Frontal cortex (tissue), 4 donors: ENCODE data around the gene ZNF677. TPM values are rescaled to one million over a fixed set of nuclear protein-coding genes. Genes with fewer than 3 reads are reported as not detected.
A peak's percentile ranks its signal among the peaks of the same experiment; 100 is the strongest.
"Not testable (repeated sequence)": the region's sequence is repeated elsewhere in the genome, so short reads cannot be mapped to it uniquely, and the experiment has no call there.

Experiments used
- DNase-seq, 2 donors: peaks; one replicate each; pipeline ENCODE4 v3.0.0; 2012; ENCODE audit warnings: low spot score in 2 of 2
- FAIRE-seq: peaks from 2 replicates; lab custom pipeline; 2012; peaks lifted over from hg19 to GRCh38; lab: Jason Lieb, UNC
- total RNA-seq: library from RNA; depleted of rRNA; stranded (reverse); fragments of >200 nt; gene quantifications from one replicate; pipeline ENCODE4 v1.2.3, GENCODE V29; 2014
- donor health status: control.
- donor health status: control.
- donor health status: control.

Gene ZNF677
- total RNA-seq, result 35.5 TPM

- FAIRE-seq (no peak), DNase-seq (peak; percentile 79 to 89)
These were observed at the start of gene ZNF677 for GRCh38 chr19:53254411-53255341. ZNF677 (minus strand) TSS chr19:53254873; CDS start chr19:53251550, 3,323 bp downstream.

GRCh38 chr19:53301341-53301740, 46.7 kb upstream of the ZNF677 start:
- DNase-seq, FAIRE-seq: not testable (repeated sequence)

DNA sequence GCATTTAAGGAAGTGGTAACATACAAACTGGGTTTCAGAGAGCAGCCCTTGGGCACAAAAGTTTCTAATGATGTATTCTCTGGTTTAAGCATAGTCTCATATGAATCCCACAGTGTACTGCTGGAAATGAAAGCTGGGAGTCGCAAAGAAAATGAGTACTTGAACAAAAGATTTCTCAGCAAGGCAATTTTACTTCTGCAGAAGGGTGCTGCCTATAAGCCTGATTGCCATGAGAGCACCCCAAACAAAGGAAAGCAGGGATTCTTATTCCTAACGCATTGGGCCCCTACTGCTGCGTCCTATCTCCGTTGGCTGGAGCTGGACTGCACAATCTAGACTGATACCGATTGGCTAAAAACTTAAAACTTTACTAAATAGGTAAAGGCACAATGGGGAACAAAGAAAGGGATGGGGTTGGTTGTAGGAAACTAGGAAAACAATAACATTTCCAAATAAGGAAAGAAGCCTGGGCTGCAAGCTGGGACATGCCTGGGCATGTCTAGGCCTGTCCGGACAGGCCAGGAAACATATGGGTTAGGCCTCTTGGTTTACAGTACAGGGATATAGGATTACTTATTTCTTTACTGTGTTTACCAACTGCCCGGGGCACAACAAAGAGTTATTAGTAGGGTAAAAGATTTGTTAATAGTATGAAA, 40.2 kb upstream of the ZNF677 start:
- FAIRE-seq (no peak), DNase-seq (no peak)

- FAIRE-seq (no peak), DNase-seq (no peak)
These were observed 36.3 kb upstream of the ZNF677 start for GRCh38 chr19:53290758-53291549.

DNA sequence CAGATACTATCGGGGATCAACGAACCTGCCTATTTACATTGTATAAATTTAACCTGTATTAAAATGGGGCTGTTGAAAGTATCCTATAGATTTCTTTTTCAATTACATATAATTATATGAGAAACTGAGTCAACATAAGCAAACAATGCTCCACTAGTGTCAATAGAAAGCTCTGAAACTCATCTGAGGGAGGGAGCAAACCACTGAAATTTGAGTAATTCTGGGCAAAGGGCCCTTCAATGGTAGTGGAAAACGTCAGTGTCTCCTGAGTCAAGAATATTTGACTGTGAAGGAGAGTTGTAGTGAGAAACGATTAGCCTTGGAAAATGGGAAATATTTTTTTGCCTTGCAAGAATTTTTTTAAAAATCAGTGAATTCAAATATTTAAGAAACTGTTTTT, 30.4 kb upstream of the ZNF677 start:
- FAIRE-seq, result no peak
- DNase-seq, result no peak

GRCh38 chr19:53281947-53282346, 27.3 kb upstream of the ZNF677 start:
- not testable (repeated sequence) for FAIRE-seq, DNase-seq

- DNase-seq, result no peak
- FAIRE-seq, result no peak
These were observed 20.8 kb upstream of the ZNF677 start for GRCh38 chr19:53275480-53275879.

DNA sequence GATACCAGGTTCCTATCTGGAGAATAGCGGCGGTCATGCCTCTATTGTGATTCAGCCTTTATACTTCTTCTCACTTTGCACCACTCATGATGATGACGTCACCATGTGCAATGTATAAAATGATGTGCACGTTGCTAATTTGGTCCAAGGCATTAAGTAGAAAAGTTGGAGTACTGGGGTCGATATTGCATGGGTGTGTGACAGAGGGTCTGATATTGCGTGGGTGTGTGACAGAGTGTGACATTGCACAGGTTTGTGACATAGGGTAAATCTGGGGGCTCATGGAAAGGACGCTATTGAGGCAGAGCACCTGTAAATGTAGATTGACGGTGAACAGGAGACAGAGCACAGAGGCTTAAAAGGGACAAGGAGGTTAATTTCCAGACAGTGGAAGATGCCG, 17.4 kb upstream of the ZNF677 start:
- no peak for FAIRE-seq

GRCh38 chr19:53269861-53270260, 15.2 kb upstream of the ZNF677 start:
- DNase-seq, FAIRE-seq: not testable (repeated sequence)

More for the DNA sequence above, 17.4 kb upstream of the ZNF677 start:
- no peak for DNase-seq

DNA sequence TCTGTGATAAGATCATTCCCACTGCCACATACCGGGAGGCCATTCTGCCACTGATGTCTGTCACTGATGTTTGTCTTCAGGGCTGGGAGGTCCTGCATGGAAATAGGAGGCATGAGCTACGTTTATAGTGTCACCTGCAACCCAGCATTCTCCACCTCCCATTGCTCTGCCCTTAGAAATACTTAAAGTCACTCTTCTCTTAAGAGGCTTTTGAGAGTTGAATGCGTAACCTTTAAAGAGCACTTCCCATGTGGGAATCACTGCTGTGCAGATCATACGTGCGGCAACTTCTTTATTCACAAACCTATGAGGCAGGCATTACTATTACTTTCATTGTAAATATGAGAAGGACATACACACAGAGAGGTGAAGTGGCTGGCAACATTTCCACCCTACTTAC, 12.9 kb upstream of the ZNF677 start, which contains the start of gene VN1R4:
Gene VN1R4 (minus strand): TSS at position 101 of the 400 bp plus-strand sequence. CDS start 58 bp downstream, at position 43.
- not testable (repeated sequence) for FAIRE-seq, DNase-seq

DNA sequence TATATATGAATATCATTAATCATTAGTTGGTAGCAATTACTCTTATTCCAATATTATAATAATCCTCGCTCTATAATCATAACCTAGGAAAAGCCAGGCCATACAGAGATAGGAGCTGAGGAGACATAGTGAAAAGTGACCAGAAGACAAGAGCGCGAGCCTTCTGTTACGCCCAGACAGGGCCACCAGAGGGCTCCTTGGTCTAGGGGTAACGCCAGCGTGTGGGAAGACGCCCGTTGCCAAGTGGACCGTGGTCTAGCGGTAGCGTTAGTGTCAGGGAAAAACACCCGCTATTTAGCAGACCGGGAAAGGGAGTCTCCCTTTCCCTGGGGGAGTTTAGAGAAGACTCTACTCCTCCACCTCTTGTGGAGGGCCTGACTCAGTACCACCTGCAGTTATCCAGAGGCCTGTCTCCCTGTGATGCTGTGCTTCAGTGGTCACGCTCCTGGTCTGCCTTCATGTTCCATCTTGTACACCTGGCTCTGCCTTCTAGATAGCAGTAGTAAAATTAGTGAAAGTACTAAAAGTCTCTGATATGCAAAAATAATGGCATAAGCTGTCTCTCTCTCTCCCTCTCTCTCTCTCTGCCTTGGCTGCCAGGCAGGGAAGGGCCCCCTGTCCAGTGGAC, 3.2 kb upstream of the ZNF677 start, which contains the start of gene VN1R2:
Gene VN1R2 (plus strand): TSS at position 578 of the 628 bp plus-strand sequence. CDS start 84 bp downstream, outside the sequence.
- FAIRE-seq, DNase-seq: not testable (repeated sequence)

DNA sequence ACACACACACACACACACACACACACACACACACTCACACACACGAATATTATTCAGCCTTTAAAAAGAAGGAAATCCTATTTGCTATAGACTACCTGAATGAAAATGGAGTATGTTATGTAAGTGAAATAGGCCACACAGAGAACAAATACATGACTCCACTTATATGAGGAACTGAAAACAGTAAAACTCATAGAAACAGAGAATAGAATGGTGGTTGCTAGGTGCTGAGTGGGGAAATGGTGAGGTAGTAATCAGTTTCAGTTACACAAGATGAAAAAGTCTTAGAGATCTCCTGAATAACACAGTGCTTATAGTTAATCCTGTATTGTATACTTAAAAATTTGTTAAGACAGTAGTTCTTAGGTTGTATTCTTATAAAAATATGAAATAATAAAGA, 8.2 kb downstream of the ZNF677 start:
- no peak for FAIRE-seq
- no peak for DNase-seq

GRCh38 chr19:53237114-53237777, 17.4 kb downstream of the ZNF677 start:
- DNase-seq (no peak), FAIRE-seq (no peak)

DNA sequence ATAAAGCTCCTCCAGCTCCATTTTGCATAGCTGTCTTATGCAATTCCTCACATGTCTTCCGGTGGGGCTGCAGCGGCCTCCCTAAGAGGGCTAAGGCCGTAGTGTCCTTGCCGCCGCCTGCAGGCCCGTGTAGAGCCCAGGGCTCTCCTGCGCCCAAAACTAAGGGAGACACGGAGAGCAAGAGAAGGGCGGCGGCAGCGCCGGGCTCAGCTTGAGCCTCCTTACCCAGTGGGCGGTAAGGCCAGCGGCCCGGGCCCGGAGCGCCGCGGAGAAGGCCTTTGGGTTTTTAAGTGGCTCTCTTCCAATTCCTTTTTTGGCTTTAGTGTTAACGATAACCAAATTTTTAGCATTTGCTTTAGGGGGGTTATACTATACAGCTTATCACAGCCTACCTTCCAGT, 30.1 kb downstream of the ZNF677 start:
- no peak for DNase-seq
- FAIRE-seq, result no peak

GRCh38 chr19:53222716-53223115, 32.0 kb downstream of the ZNF677 start:
- DNase-seq, FAIRE-seq: not testable (repeated sequence)

DNA sequence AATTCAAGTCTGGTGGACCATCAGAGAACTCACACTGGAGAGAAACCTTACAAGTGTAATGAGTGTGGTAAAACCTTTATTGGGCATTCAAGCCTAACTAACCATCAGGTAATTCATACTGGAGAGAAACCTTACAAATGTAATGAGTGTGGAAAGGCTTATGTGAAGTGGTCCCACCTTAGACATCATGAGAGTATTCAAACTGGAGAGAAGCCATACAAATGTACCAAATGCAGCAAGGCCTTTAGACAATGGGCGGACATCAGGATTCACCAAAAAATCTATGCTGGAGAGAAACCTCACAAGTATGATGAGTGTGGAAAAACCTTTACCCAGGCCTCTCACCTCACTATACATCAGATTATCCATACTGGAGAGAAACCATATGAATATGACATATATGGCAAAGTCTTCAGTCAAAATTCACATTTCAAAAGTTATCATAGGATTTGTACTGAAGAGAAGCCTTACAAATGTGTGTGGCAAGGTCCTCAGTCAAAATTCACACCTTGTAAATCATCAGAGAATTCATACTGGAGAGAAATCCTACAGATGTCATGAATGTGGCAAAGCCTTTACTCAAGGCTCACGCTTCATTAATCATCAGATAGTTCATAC, 41.9 kb downstream of the ZNF677 start:
- FAIRE-seq, result no peak
- DNase-seq, result no peak

DNA sequence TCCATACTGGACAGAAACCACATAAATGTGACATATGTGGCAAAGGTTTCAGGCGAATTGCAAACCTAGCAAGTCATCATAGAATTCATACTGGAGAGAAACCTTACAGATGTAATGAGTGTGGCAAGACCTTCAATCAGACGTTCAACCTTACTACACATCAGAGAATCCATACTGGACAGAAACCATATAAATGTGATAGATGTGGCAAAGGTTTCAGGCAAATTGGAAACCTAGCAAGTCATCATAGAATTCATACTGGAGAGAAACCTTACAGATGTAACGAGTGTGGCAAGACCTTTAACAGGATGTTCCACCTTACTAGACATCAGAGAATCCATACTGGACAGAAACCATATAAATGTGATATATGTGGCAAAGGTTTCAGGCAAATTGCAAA, 43.1 kb downstream of the ZNF677 start:
- FAIRE-seq, DNase-seq: not testable (repeated sequence)

DNA sequence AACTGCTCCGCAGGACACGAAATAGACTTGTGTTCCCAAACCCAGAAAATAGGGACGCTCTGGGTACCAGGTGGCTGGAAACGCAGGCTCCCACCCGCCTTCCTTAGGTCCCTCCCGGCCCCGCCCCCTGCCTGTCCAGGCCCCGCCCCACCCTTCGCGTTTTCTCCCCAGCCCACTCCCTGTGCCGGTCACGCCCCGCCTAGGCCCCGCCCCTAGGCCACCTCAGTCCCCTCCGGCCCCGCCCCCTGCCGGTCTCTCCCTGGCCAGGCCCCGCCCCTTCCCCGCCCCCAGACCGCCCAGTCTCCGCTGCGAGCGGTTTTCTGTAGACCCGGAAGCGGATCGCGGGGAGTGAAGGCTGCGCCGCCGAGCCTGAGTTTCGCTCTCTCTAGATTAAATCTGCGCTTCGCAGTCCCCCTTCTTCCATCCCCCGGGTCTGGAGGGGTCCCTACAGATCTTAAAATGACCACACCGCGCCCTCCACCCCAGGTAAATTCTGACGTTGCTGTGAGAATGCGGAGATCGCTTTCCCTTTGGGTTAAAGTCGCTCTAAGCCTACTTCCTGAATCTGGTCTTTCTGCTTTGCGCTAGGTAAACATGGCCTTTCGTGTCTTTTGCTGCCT, 57.8 kb downstream of the ZNF677 start:
- FAIRE-seq (no peak), DNase-seq (peak; percentile 92 to 100)
